Mucosa of rectum (tissue), 2 donors: Measurements from ENCODE around the gene ZNF124.
"Not testable (repeated sequence)": the region's sequence is repeated elsewhere in the genome, so short reads cannot be mapped to it uniquely, and the experiment has no call there.

Source experiments
- H3K27ac ChIP-seq, 2 donors: one replicate each; pipeline ENCODE4 v1.7.0; 2013; ENCODE audit warnings: inconsistent platforms in 2 of 2, low read depth in 2 of 2, low read length in 2 of 2
- H3K27me3 ChIP-seq, 2 donors: one replicate each; pipeline ENCODE4 v1.7.0; 2013; ENCODE audit warnings: low read length in 2 of 2; ENCODE audit not compliant: control insufficient read depth in 2 of 2, insufficient read depth in 2 of 2
- H3K36me3 ChIP-seq, 2 donors: one replicate each; pipeline ENCODE4 v1.7.0; 2013; ENCODE audit warnings: low read length in 2 of 2; ENCODE audit not compliant: control insufficient read depth in 2 of 2, insufficient read depth in 2 of 2
- H3K4me1 ChIP-seq, 2 donors: one replicate each; pipeline ENCODE4 v1.7.0; 2013; ENCODE audit warnings: low read length in 2 of 2, mild to moderate bottlenecking in 1 of 2; ENCODE audit not compliant: control insufficient read depth in 2 of 2, insufficient read depth in 2 of 2
- H3K4me3 ChIP-seq, 2 donors: one replicate each; pipeline ENCODE4 v1.7.0; 2013; ENCODE audit warnings: low read length in 2 of 2
- H3K9ac ChIP-seq, 2 donors: one replicate each; pipeline ENCODE4 v1.7.0; 2013; ENCODE audit warnings: low read length in 2 of 2, low read depth in 1 of 2, mild to moderate bottlenecking in 1 of 2
- H3K9me3 ChIP-seq, 2 donors: one replicate each; pipeline ENCODE4 v1.7.0; 2013; ENCODE audit warnings: low read length in 2 of 2; ENCODE audit not compliant: control insufficient read depth in 2 of 2
- donor health status: healthy.
- donor health status: Normal muscosa, but diverticular disease.

The ZNF124 gene

DNA sequence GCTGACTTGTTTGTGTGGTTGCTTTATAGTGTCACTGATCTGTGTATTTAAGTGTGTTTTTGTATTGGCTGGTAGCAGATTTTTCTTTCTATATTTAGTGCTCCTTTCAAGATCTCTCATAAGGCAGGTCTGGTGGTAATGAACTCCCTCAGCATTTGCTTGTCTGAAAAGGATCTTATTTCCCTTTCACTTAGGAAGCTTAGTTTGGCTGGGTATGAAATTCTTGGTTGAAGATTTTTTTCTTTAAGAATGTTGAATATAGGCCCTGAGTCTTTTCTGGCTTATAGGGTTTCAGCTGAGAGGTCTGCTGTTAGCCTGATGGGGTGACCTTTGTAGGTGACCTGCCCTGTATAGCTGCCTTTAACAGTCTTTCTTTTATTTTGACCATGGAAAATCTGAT is 32.3 kb downstream of the ZNF124 start:
- not testable (repeated sequence) for H3K27me3 ChIP-seq, H3K36me3 ChIP-seq, H3K4me3 ChIP-seq, H3K27ac ChIP-seq, H3K9ac ChIP-seq, H3K4me1 ChIP-seq
- peaks cover 29 to 31% of the 10 kb centered on the region in 2 donors for H3K9me3 ChIP-seq

DNA sequence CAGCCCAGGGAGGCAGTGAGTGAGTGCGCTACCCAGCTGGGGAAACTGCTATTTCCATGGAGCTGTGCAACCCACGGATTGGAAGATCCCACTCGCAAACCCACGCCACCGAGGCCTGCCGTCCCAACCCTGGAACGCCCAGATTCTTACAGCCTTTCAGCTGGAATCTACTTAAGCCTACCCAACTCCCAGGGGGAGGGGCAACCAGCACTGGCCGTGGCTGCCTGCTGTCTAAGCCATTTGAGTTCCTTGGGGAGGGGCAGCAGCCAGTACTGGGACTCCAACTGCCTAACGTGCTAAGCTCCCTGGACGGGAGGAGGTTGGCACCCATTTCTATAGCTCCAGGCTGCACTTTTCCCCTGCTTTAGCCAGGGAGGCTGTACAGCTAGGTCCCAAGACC is 40.6 kb downstream of the ZNF124 start:
- peaks cover 5 to 13% of the 10 kb centered on the region in 2 donors for H3K9me3 ChIP-seq
- H3K4me3 ChIP-seq: no peak overlapping the region
- H3K27me3 ChIP-seq: no peaks in the 10 kb centered on the region
- H3K9ac ChIP-seq: no peak overlapping the region
- H3K36me3 ChIP-seq: peaks cover 3 to 11% of the 10 kb centered on the region in 2 donors
- no peaks in the 10 kb centered on the region for H3K4me1 ChIP-seq
- no peak overlapping the region for H3K27ac ChIP-seq

DNA sequence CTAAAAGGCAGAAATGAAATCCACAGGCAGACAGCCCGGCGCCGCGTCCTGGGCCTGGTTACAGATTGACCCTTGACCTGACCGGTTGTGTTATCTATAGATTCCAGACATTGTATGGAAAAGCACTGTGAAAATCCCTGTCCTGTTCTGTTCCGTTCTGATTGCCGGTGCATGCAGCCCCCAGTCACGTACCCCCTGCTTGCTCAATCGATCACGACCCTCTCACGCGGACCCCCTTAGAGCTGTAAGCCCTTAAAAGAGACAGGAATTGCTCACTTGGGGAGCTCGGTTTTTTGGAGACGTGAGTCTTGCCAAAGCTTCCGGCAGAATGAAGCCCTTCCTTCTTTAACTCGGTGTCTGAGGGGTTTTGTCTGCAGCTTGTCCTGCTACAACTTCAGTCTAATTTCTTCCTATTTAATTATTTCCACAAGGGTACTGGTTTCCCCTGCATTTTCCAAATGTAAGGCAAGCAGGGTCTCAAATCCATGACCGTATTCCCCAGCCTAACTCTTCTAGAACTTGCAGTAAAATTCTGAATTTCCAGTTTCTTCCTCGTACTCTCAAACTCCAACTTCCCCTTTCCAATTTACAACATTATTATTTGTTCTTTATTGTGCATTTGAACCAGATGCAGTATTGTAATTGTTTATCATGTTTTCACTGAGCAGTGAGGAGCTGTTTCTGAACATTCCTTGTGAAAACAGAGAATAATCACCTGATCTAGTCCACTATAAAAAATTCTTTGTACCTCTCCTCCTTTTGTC is 44.1 kb downstream of the ZNF124 start:
- not testable (repeated sequence) for H3K4me1 ChIP-seq, H3K27me3 ChIP-seq
- Histone ChIP-seq H3K9ac (peak overlapping the region in 1 of 2 donors; percentile 47), H3K27ac (peak overlapping the region in 1 of 2 donors; percentile 9), H3K9me3 (peaks cover 0 to 12% of the 10 kb centered on the region in 2 donors), H3K36me3 (peaks cover 3 to 11% of the 10 kb centered on the region in 2 donors), H3K4me3 (peak overlapping the region; percentile 0 to 64)

DNA sequence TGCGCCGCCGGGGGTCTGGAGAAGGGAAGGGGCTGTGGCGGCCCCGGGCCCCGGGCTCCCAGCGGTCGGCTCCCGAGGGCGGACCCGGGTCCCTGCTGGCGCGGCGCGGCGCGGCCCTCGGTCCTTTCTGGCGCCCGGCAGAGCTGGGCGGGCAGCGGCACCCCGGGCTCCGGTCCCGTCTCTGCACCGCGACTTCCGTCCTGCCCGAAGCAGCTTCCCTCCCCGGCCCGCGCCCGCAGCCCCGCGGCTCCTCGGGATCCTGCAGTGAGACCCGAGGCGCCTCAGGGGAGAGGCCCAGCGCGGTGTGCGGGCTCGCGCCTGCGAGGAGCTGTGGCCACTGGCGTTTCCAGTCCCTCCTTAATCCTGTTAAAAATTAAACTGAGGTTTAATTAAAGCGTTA is 45.2 kb downstream of the ZNF124 start:
- H3K27ac ChIP-seq, H3K27me3 ChIP-seq, H3K9ac ChIP-seq, H3K36me3 ChIP-seq, H3K4me3 ChIP-seq, H3K4me1 ChIP-seq: not testable (repeated sequence)
- peaks cover 0 to 12% of the 10 kb centered on the region in 2 donors for H3K9me3 ChIP-seq

DNA sequence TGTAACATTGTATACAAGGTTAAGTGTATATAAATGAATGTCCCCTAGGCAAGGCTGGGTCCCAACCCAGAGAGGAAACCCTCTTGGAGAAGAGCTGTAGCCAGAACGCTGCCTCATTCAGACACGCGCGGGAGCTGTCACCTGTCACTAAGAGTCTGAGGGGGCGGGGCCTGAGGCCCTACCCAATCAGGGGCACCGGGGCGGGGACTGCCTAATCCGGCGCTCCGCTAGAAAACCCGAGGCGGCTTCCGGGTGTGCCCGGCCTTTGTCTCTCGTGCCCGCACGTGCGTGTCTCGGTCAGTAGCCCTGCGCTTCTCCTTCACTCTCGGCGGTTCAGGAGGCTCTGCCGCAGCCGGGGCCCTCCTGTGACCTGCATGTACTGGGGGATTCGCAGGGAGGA is 45.7 kb downstream of the ZNF124 start:
- not testable (repeated sequence) for H3K27ac ChIP-seq, H3K9ac ChIP-seq, H3K27me3 ChIP-seq, H3K4me3 ChIP-seq, H3K9me3 ChIP-seq, H3K4me1 ChIP-seq, H3K36me3 ChIP-seq

DNA sequence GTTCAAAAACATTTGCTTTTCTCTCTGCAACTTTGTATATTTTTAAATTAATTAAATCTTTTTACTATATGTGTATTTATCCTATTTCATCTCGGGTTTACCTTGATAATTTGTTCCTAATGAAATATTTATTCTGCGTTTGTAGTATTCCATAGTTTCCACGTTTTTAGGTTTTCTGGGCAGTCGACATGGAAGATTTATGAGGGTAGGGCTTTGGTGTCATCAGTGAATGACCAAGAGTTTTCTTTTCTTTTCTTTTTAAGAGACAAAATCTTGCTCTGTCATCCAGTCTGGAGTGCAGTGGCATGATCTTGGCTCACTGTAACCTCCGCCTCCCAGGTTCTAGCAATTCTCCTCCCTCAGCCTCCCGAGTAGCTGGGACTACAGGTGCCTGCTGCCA is 50.4 kb downstream of the ZNF124 start:
- H3K9ac ChIP-seq: no peak overlapping the region

DNA sequence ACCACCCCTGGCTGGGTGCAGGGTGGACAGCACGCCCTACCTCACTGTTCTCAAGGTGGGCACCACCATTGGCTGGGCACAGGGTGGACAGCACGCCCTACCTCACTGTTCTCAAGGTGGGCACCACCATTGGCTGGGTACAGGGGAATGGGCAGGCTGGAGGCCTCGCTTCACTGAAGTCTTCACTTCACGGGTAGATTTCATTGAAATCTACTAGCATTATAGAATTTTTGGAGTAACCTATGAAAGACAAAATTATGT is 51.5 kb downstream of the ZNF124 start:
- H3K4me3 ChIP-seq, H3K36me3 ChIP-seq, H3K4me1 ChIP-seq, H3K9me3 ChIP-seq, H3K27me3 ChIP-seq, H3K9ac ChIP-seq, H3K27ac ChIP-seq: not testable (repeated sequence)

More for the DNA sequence above, 50.4 kb downstream of the ZNF124 start:
- Histone ChIP-seq H3K4me3 (no peak overlapping the region), H3K27ac (no peak overlapping the region), H3K36me3 (no peaks in the 10 kb centered on the region), H3K27me3 (no peaks in the 10 kb centered on the region), H3K4me1 (no peaks in the 10 kb centered on the region), H3K9me3 (no peaks in the 10 kb centered on the region)

DNA sequence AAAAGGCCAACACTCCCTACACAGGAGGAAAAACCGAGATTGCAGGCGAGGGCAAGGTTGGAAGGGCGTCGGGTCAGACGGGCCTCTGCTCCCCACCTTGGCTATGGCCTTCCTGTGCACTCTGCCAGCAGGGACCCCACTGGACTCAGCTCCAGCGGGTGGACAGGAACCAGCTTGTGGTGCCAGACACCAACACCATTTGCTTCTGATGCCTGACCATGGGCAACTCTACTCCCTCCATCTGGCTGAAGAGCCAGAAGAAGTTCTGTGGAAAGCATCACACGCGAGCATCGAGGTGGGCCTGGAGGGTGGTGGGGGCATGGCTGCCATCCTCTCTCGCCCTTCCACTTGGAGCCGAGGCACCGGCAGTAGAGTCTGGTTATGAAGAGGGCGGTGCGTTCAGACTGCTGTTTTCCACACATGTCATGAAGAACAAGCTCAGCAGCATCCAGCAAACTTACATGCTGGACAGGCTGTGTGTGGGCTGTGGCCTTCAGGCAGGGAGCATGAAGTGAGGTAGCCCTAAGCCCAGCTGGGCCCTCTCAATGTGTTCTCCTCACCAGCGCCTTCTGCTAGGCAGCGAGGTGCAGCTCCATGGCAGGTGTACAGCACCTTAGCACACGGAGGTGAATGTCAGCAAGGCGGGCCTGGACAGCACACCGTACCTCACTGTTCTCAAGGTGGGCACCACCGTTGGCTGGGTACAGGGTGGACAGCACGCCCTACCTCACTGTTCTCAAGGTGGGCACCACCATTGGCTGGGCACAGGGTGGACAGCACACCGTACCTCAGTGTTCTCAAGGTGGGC is 52.0 kb downstream of the ZNF124 start:
- no peaks in the 10 kb centered on the region for H3K27me3 ChIP-seq
- H3K27ac ChIP-seq: no peak overlapping the region
- H3K36me3 ChIP-seq: no peaks in the 10 kb centered on the region
- H3K9me3 ChIP-seq: no peaks in the 10 kb centered on the region
- no peaks in the 10 kb centered on the region for H3K4me1 ChIP-seq
- no peak overlapping the region for H3K9ac ChIP-seq
- no peak overlapping the region for H3K4me3 ChIP-seq

DNA sequence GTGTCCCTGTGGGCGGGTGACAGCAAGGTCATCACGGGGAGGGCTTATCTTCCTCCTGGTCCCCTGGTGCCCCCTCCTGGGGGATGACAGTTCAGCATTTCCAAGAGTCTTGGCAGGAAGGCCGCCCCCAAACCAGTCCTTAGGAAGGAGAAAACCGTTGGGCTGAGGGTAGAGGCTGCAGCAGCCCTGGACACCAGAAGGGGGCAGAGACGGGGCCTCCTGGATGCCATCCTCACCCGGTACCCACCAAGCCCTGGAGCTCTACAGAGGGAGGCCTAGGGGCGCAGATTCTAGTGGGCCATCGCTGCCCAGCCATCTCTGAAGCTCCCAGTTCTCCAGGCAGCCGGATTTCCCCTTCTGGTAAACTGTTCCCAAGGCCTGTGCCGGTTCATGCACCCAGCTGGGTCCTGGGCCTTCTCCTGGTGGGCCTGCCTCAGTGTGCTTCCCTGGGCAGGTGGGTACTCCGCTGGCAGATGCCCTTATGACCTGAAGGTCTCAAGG is 52.8 kb downstream of the ZNF124 start:
- Histone ChIP-seq H3K4me3 (no peak overlapping the region), H3K27me3 (no peaks in the 10 kb centered on the region)

DNA sequence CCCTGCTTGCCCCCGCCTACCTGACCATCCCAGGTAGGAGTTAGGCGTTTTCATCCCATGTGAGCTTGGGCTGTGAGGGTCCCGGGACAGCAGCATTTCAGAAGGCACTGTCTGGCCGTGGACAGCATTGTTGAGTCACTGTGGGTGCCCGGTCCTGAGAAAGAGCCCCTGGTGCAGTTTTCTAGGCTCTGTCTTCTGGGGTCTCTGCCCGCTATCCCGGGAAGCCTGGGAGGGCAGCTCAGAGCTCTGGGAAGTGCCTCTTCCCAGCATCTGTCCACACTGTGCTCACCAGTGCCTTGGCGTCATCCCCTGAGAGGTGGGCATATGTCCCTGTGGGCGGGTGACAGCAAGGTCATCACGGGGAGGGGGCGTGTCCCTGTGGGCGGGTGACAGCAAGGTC is 56.3 kb downstream of the ZNF124 start:
- Histone ChIP-seq H3K36me3 (no peaks in the 10 kb centered on the region), H3K27me3 (no peaks in the 10 kb centered on the region), H3K9ac (no peak overlapping the region)

More for the DNA sequence above, 52.8 kb downstream of the ZNF124 start:
- no peak overlapping the region for H3K27ac ChIP-seq
- no peaks in the 10 kb centered on the region for H3K4me1 ChIP-seq
- H3K36me3 ChIP-seq: no peaks in the 10 kb centered on the region
- H3K9me3 ChIP-seq: no peaks in the 10 kb centered on the region
- H3K9ac ChIP-seq: no peak overlapping the region

More for the DNA sequence above, 56.3 kb downstream of the ZNF124 start:
- Histone ChIP-seq H3K9me3 (no peaks in the 10 kb centered on the region), H3K4me3 (no peak overlapping the region), H3K27ac (no peak overlapping the region), H3K4me1 (peaks cover 3 to 4% of the 10 kb centered on the region in 2 donors)
